ENCODE data around the gene PSD4.

Gene PSD4

GRCh38 chr2:113228351-113228750 is 54.6 kb downstream of the PSD4 start:
- H3K4me3 ChIP-seq = no peak overlapping the region
- no peak overlapping the region for H3K27ac ChIP-seq

- Histone ChIP-seq H3K27ac (no peak overlapping the region), H3K4me3 (no peak overlapping the region)
These were observed 55.4 kb downstream of the PSD4 start for GRCh38 chr2:113228991-113229716.

GRCh38 chr2:113229795-113230194 is 56.0 kb downstream of the PSD4 start:
- peak overlapping the region in 1 of 21 experiments; percentile 31 for H3K27ac ChIP-seq

GRCh38 chr2:113230531-113230930 is 56.8 kb downstream of the PSD4 start:
- no peak overlapping the region for H3K27ac ChIP-seq
- no peak overlapping the region for H3K4me3 ChIP-seq

More at GRCh38 chr2:113229795-113230194, 56.0 kb downstream of the PSD4 start:
- H3K4me3 ChIP-seq = no peak overlapping the region

GRCh38 chr2:113231064-113231463 is 57.3 kb downstream of the PSD4 start:
- H3K27ac ChIP-seq = no peak overlapping the region

GRCh38 chr2:113232123-113232522 is 58.4 kb downstream of the PSD4 start:
- no peak overlapping the region for H3K27ac ChIP-seq

More at GRCh38 chr2:113231064-113231463, 57.3 kb downstream of the PSD4 start:
- H3K4me3 ChIP-seq = no peak overlapping the region

GRCh38 chr2:113232740-113233139 is 59.0 kb downstream of the PSD4 start:
- no peak overlapping the region for H3K27ac ChIP-seq
- no peak overlapping the region for H3K4me3 ChIP-seq

More at GRCh38 chr2:113232123-113232522, 58.4 kb downstream of the PSD4 start:
- no peak overlapping the region for H3K4me3 ChIP-seq

GRCh38 chr2:113233593-113234550 is 60.1 kb downstream of the PSD4 start:
- no peak overlapping the region for H3K27ac ChIP-seq
- no peak overlapping the region for H3K4me3 ChIP-seq

- peak overlapping the region in 5 of 7 experiments; percentile 17 to 52 (median 33) for H3K4me3 ChIP-seq
- peak overlapping the region in 15 of 21 experiments; percentile 58 to 96 (median 87) for H3K27ac ChIP-seq
These were observed 61.1 kb downstream of the PSD4 start for GRCh38 chr2:113234721-113235346.

GRCh38 chr2:113235347-113236226 is 61.8 kb downstream of the PSD4 start:
- Histone ChIP-seq H3K27ac (peak overlapping the region in 18 of 21 experiments; percentile 3 to 96 (median 84)), H3K4me3 (peak overlapping the region in 6 of 7 experiments; percentile 17 to 52 (median 32))

- H3K27ac ChIP-seq = peak overlapping the region in 15 of 21 experiments; percentile 9 to 96 (median 87)
These were observed 62.8 kb downstream of the PSD4 start for GRCh38 chr2:113236367-113237159.

GRCh38 chr2:113237604-113238160 is 63.9 kb downstream of the PSD4 start:
- Histone ChIP-seq H3K4me3 (no peak overlapping the region), H3K27ac (peak overlapping the region in 9 of 21 experiments; percentile 7 to 96 (median 87))

More at GRCh38 chr2:113236367-113237159, 62.8 kb downstream of the PSD4 start:
- peak overlapping the region in 5 of 7 experiments; percentile 17 to 52 (median 33) for H3K4me3 ChIP-seq

- Histone ChIP-seq H3K4me3 (no peak overlapping the region), H3K27ac (peak overlapping the region in 18 of 21 experiments; percentile 8 to 79 (median 68))
These were observed 65.4 kb downstream of the PSD4 start for GRCh38 chr2:113238871-113239839.

- no peak overlapping the region for H3K4me3 ChIP-seq
These were observed 66.6 kb downstream of the PSD4 start for GRCh38 chr2:113240150-113240914.

More at GRCh38 chr2:113240150-113240914, 66.6 kb downstream of the PSD4 start:
- peak overlapping the region in 19 of 21 experiments; percentile 8 to 79 (median 68) for H3K27ac ChIP-seq
